Thyroid gland (tissue), 4 donors: Measurements from ENCODE around the gene APP. TPM values are rescaled to one million over a fixed set of nuclear protein-coding genes. Genes with fewer than 3 reads are reported as not detected.

ENCODE experiments used
- DNase-seq, 2 donors: peaks; one replicate each; pipeline ENCODE4 v3.0.0-alpha.2; 2019
- H3K27ac ChIP-seq, 3 donors: fragments of 200-600 bp; sonication (generic); 1 replicate in 2 of 3; 2 replicates in 1 of 3; pipeline ENCODE4 v1.5.1; 2016 to 2019; ENCODE audit warnings: mild to moderate bottlenecking in 1 of 3, moderate library complexity in 1 of 3
- H3K27me3 ChIP-seq: fragments of 200-600 bp; sonication (generic); one replicate; pipeline ENCODE4 v1.5.1; 2019
- H3K36me3 ChIP-seq, 2 donors: fragments of 200-600 bp; sonication (generic); one replicate each; pipeline ENCODE4 v1.5.1; 2016 to 2019
- H3K4me1 ChIP-seq, 2 donors: fragments of 200-600 bp; sonication (generic); one replicate each; pipeline ENCODE4 v1.5.1; 2017 to 2019
- H3K4me3 ChIP-seq, 3 donors: fragments of 200-600 bp; sonication (generic); replicated peaks in 1 of 3; 1 replicate in 2 of 3; 2 replicates in 1 of 3; pipeline ENCODE4 v1.5.1; 2016; ENCODE audit warnings: mild to moderate bottlenecking in 1 of 3
- H3K9me3 ChIP-seq: fragments of 200-600 bp; sonication (generic); one replicate; pipeline ENCODE4 v1.5.1; 2017
- CTCF ChIP-seq, 6 experiments: fragments of 200-600 bp in 3 of 6; fragments of 450-650 bp in 3 of 6; sonication (generic) in 3 of 6; IDR thresholded peaks; one replicate each; pipeline ENCODE4 v1.5.1; 2016 to 2019; ENCODE audit warnings: antibody characterized with exemption in 6 of 6, mild to moderate bottlenecking in 2 of 6, inconsistent platforms in 1 of 6, moderate library complexity in 1 of 6
- POLR2A ChIP-seq, 2 donors: fragments of 450-650 bp; IDR thresholded peaks; one replicate each; pipeline ENCODE4 v1.6.1; 2017; ENCODE audit warnings: antibody characterized with exemption in 2 of 2, mild to moderate bottlenecking in 2 of 2, moderate library complexity in 1 of 2
- WGBS, 2 donors: methylation state at CpG; one replicate each; pipeline ENCODE4 v1.1.5; 2017; 5-methylcytosine and 5-hydroxymethylcytosine counted together
- intact Hi-C: fragments of 100-400 bp; cut with DNase I; formaldehyde crosslinking; loops from one replicate; pipeline ENCODE4 v1.15.1; 2023
- total RNA-seq, 4 donors: library from RNA; depleted of rRNA; stranded (reverse); fragments of >200 nt; gene quantifications; one replicate each; pipeline ENCODE4 v1.2.3, GENCODE V29; 2016

APP gene
- total RNA-seq, 4 donors from 2014 or later = 513 to 716 (median 676) TPM

GRCh38 chr21:26185446-26185845, 14.9 kb upstream of the APP start:
- TF ChIP-seq CTCF (IDR thresholded peaks at IDR 0.05) (no peak), POLR2A (IDR thresholded peaks at IDR 0.05) (no peak)
- H3K36me3 ChIP-seq = no peaks in the 10 kb centered on the region
- H3K4me1 ChIP-seq = no peaks in the 10 kb centered on the region
- DNase-seq = no peak
- intact Hi-C loops = no loop called here
- H3K27me3 ChIP-seq = no peaks in the 10 kb centered on the region
- H3K9me3 ChIP-seq = no peaks in the 10 kb centered on the region
- no peak overlapping the region for H3K4me3 ChIP-seq
- no peak overlapping the region for H3K27ac ChIP-seq
- 89 to 96% methylated on average over 2 of the region's 2 CpGs for WGBS, 2 donors

- H3K4me1 ChIP-seq = no peaks in the 10 kb centered on the region
- intact Hi-C loops = no loop called here
- WGBS, 2 donors = 72 to 88% methylated on average over 2 of the region's 2 CpGs
Measured at GRCh38 chr21:26185021-26185420, 14.5 kb upstream of the APP start.

GRCh38 chr21:26179501-26179900, 8.9 kb upstream of the APP start:
- Histone ChIP-seq H3K4me3 (no peak overlapping the region), H3K27me3 (no peaks in the 10 kb centered on the region), H3K4me1 (no peaks in the 10 kb centered on the region), H3K9me3 (no peaks in the 10 kb centered on the region), H3K36me3 (no peaks in the 10 kb centered on the region), H3K27ac (no peak overlapping the region)
- WGBS, 2 donors = 84% methylated on average over 4 of the region's 4 CpGs
- TF ChIP-seq CTCF (IDR thresholded peaks at IDR 0.05) (no peak), POLR2A (IDR thresholded peaks at IDR 0.05) (no peak)
- no peak for DNase-seq
- intact Hi-C loops = loop anchor here (10.0 kb wide), 1 partner anchor 115 kb away; no protein-coding TSS in a partner anchor

More at GRCh38 chr21:26185021-26185420, 14.5 kb upstream of the APP start:
- TF ChIP-seq POLR2A (IDR thresholded peaks at IDR 0.05) = no peak
- TF ChIP-seq CTCF (IDR thresholded peaks at IDR 0.05) = no peak
- Histone ChIP-seq H3K4me3 (no peak overlapping the region), H3K27me3 (no peaks in the 10 kb centered on the region), H3K27ac (no peak overlapping the region), H3K9me3 (no peaks in the 10 kb centered on the region), H3K36me3 (no peaks in the 10 kb centered on the region)
- no peak for DNase-seq

- DNase-seq = no peak
- Histone ChIP-seq H3K9me3 (no peaks in the 10 kb centered on the region), H3K27ac (no peak overlapping the region), H3K4me3 (no peak overlapping the region), H3K27me3 (no peaks in the 10 kb centered on the region), H3K4me1 (no peaks in the 10 kb centered on the region), H3K36me3 (no peaks in the 10 kb centered on the region)
- intact Hi-C loops = loop anchor here (10.0 kb wide), 1 partner anchor 113 kb away; no protein-coding TSS in a partner anchor
- TF ChIP-seq CTCF (IDR thresholded peaks at IDR 0.05) (no peak), POLR2A (IDR thresholded peaks at IDR 0.05) (no peak)
- 83 to 95% methylated on average over 5 of the region's 5 CpGs for WGBS, 2 donors
Measured at GRCh38 chr21:26177746-26178426, 7.3 kb upstream of the APP start.

DNA sequence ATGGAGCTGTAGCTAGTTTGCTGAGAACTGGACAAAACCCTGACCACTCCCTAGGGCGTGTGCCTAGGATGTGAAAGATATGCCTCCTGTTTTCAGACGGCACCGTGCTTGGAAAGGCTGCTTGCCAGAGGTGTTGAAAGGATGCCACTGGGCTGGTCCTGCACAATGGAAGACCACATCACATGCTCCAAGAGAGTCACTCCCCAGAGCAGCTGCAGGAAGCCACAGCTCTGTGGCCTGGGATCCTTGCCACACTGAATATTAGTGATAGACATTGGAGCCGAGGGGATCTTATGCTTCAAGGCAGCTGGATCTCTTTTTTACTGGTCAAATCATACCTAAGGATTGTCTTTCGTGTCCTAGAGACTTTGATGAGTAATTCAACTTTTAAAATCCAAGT, 6.6 kb upstream of the APP start:
- Histone ChIP-seq H3K36me3 (no peaks in the 10 kb centered on the region), H3K9me3 (no peaks in the 10 kb centered on the region), H3K4me1 (no peaks in the 10 kb centered on the region), H3K4me3 (no peak overlapping the region), H3K27ac (no peak overlapping the region), H3K27me3 (no peaks in the 10 kb centered on the region)
- 68 to 75% methylated on average over 5 of the region's 5 CpGs for WGBS, 2 donors
- TF ChIP-seq CTCF (IDR thresholded peaks at IDR 0.05) = no peak
- no peak for TF ChIP-seq POLR2A (IDR thresholded peaks at IDR 0.05)
- intact Hi-C loops = loop anchor here (10.0 kb wide), 1 partner anchor 112 kb away; no protein-coding TSS in a partner anchor
- peak; percentile 9 to 15 for DNase-seq
